Motor neuron (in vitro differentiated cells): ENCODE results near the gene TFG. TPM values are rescaled to one million over a fixed set of nuclear protein-coding genes. Genes with fewer than 3 reads are reported as not detected.
A peak's percentile ranks its signal among the peaks of the same experiment; 100 is the strongest.

Experiments
- ATAC-seq, 8 experiments: fragments of 200-7000 bp; cut with Tn5 transposase; replicated peaks in 6 of 8; 2 replicates each; pipeline ENCODE4 v1.8.0; 2021; ENCODE audit warnings: mild to moderate bottlenecking in 8 of 8, moderate library complexity in 8 of 8
- H3K27ac ChIP-seq, 2 donors: fragments of 250-450 bp; sonication (Bioruptor Pico); 2 replicates each; pipeline ENCODE4 v1.9.0; 2021; ENCODE audit warnings: antibody characterized with exemption in 2 of 2, mild to moderate bottlenecking in 2 of 2, moderate library complexity in 1 of 2
- H3K4me1 ChIP-seq, 2 donors: fragments of 250-450 bp; sonication (Bioruptor Pico); replicated peaks in 1 of 2; 2 replicates each; pipeline ENCODE4 v1.6.1; 2021; ENCODE audit warnings: antibody characterized with exemption in 2 of 2, mild to moderate bottlenecking in 2 of 2, moderate library complexity in 1 of 2
- H3K4me3 ChIP-seq, 5 donors: fragments of 250-450 bp; sonication (Bioruptor Pico); 2 replicates each; pipeline ENCODE4 v1.9.0; 2021; ENCODE audit warnings: antibody characterized with exemption in 5 of 5, mild to moderate bottlenecking in 5 of 5, moderate library complexity in 4 of 5
- WGBS, 10 experiments: fragments of 450-650 bp; shearing (Covaris generic); methylation state at CpG; one replicate each; pipeline ENCODE4 v1.0.0; 2022; 5-methylcytosine and 5-hydroxymethylcytosine counted together
- in situ Hi-C, 9 experiments: fragments of 400-800 bp; cut with MboI; loops; one replicate each; pipeline ENCODE4 v1.15.0; 2021; ENCODE audit warnings: low sequenced_read_pairs in 9 of 9, low pct_unique_long_range_greater_than_20kb in 2 of 9; ENCODE audit not compliant: unreplicated experiment in 9 of 9
- total RNA-seq, 8 experiments: library from RNA; unstranded; fragments of 300-600 nt; gene quantifications; 2 replicates each; pipeline versions ENCODE4 v1.2.3 to v1.2.4, GENCODE V29; 2022

TFG gene
- total RNA-seq, 8 experiments from 2014 or later = 61.0 to 134 (median 99.2) TPM

GRCh38 chr3:100765437-100765975 is 56.2 kb downstream of the TFG start:
- Histone ChIP-seq H3K27ac (no peak overlapping the region), H3K4me1 (no peaks in the 10 kb centered on the region), H3K4me3 (no peak overlapping the region)
- in situ Hi-C loops = loop anchor here in 1 of 9 experiments (25.0 kb wide), 1 partner anchor 422 kb away; no protein-coding TSS in a partner anchor
- no peak for ATAC-seq
- WGBS, 10 experiments = 38 to 100% (median 89%) methylated on average over 1 to 3 of the region's 3 CpGs

GRCh38 chr3:100766069-100766468 is 56.8 kb downstream of the TFG start:
- in situ Hi-C loops = loop anchor here in 1 of 9 experiments (25.0 kb wide), 1 partner anchor 421 kb away; no protein-coding TSS in a partner anchor
- WGBS, 10 experiments = 40 to 100% (median 78%) methylated on average over 1 to 2 of the region's 2 CpGs; no CpG with 5 or more reads in 1 of the 10 experiments
- Histone ChIP-seq H3K27ac (no peak overlapping the region), H3K4me1 (no peaks in the 10 kb centered on the region), H3K4me3 (no peak overlapping the region)
- ATAC-seq = no peak

- no peaks in the 10 kb centered on the region for H3K4me1 ChIP-seq
- ATAC-seq = no peak
- in situ Hi-C loops = loop anchor here in 1 of 9 experiments (25.0 kb wide), 1 partner anchor 418 kb away; no protein-coding TSS in a partner anchor
- 48 to 100% (median 70%) methylated on average over 1 to 3 of the region's 3 CpGs; no CpG with 5 or more reads in 2 of the 10 experiments for WGBS, 10 experiments
- no peak overlapping the region for H3K4me3 ChIP-seq
- no peak overlapping the region for H3K27ac ChIP-seq
Observed at GRCh38 chr3:100769693-100770092, 60.4 kb downstream of the TFG start.

- H3K4me3 ChIP-seq = no peak overlapping the region
- in situ Hi-C loops = loop anchor here in 1 of 9 experiments (25.0 kb wide), 1 partner anchor 313 kb away; no protein-coding TSS in a partner anchor
Observed at GRCh38 chr3:100775226-100775625, 65.9 kb downstream of the TFG start.

GRCh38 chr3:100775669-100776068 is 66.4 kb downstream of the TFG start:
- no peak for ATAC-seq
- Histone ChIP-seq H3K27ac (no peak overlapping the region), H3K4me1 (no peaks in the 10 kb centered on the region), H3K4me3 (no peak overlapping the region)
- in situ Hi-C loops = loop anchor here in 1 of 9 experiments (25.0 kb wide), 1 partner anchor 313 kb away; no protein-coding TSS in a partner anchor

More at GRCh38 chr3:100775226-100775625, 65.9 kb downstream of the TFG start:
- no peaks in the 10 kb centered on the region for H3K4me1 ChIP-seq
- H3K27ac ChIP-seq = no peak overlapping the region
- 85 to 100% (median 87%) methylated on average over 1 to 3 of the region's 3 CpGs; no CpG with 5 or more reads in 3 of the 10 experiments for WGBS, 10 experiments
- no peak for ATAC-seq

- in situ Hi-C loops = loop anchor here in 1 of 9 experiments (25.0 kb wide), 1 partner anchor 314 kb away; no protein-coding TSS in a partner anchor
- Histone ChIP-seq H3K4me3 (no peak overlapping the region), H3K27ac (no peak overlapping the region), H3K4me1 (no peaks in the 10 kb centered on the region)
- ATAC-seq = no peak
- WGBS, 10 experiments = 58 to 100% (median 96%) methylated on average over 1 to 2 of the region's 2 CpGs; no CpG with 5 or more reads in 5 of the 10 experiments
Observed at GRCh38 chr3:100776097-100776729, 66.9 kb downstream of the TFG start.

- no peak for ATAC-seq
- WGBS, 10 experiments = 60 to 80% (median 67%) methylated on average over 1 to 2 of the region's 2 CpGs; no CpG with 5 or more reads in 6 of the 10 experiments
- H3K4me1 ChIP-seq = no peaks in the 10 kb centered on the region
- in situ Hi-C loops = loop anchor here in 1 of 9 experiments (25.0 kb wide), 1 partner anchor 314 kb away; no protein-coding TSS in a partner anchor
- no peak overlapping the region for H3K27ac ChIP-seq
- H3K4me3 ChIP-seq = no peak overlapping the region
Observed at GRCh38 chr3:100776746-100777145, 67.5 kb downstream of the TFG start.

- Histone ChIP-seq H3K27ac (no peak overlapping the region), H3K4me3 (no peak overlapping the region), H3K4me1 (no peaks in the 10 kb centered on the region)
- in situ Hi-C loops = loop anchor here in 1 of 9 experiments (25.0 kb wide), 1 partner anchor 315 kb away; no protein-coding TSS in a partner anchor
- ATAC-seq = no peak
Observed at GRCh38 chr3:100777271-100777670, 68.0 kb downstream of the TFG start.

- in situ Hi-C loops = loop anchor here in 1 of 9 experiments (25.0 kb wide), 1 partner anchor 317 kb away; no protein-coding TSS in a partner anchor
- Histone ChIP-seq H3K4me1 (no peaks in the 10 kb centered on the region), H3K4me3 (no peak overlapping the region), H3K27ac (no peak overlapping the region)
- no peak for ATAC-seq
Observed at GRCh38 chr3:100779480-100779879, 70.2 kb downstream of the TFG start.

- ATAC-seq = no peak
- Histone ChIP-seq H3K4me1 (no peaks in the 10 kb centered on the region), H3K27ac (no peak overlapping the region), H3K4me3 (no peak overlapping the region)
- in situ Hi-C loops = loop anchor here in 1 of 9 experiments (25.0 kb wide), 1 partner anchor 318 kb away; no protein-coding TSS in a partner anchor
- 62 to 100% (median 84%) methylated on average over 1 to 2 of the region's 2 CpGs; no CpG with 5 or more reads in 2 of the 10 experiments for WGBS, 10 experiments
Observed at GRCh38 chr3:100780071-100780622, 70.9 kb downstream of the TFG start.

- no peak overlapping the region for H3K4me3 ChIP-seq
- 17 to 100% (median 51%) methylated on average over 1 to 2 of the region's 2 CpGs; no CpG with 5 or more reads in 4 of the 10 experiments for WGBS, 10 experiments
- no peak overlapping the region for H3K27ac ChIP-seq
- H3K4me1 ChIP-seq = no peaks in the 10 kb centered on the region
- in situ Hi-C loops = loop anchor here in 1 of 9 experiments (25.0 kb wide), 1 partner anchor 319 kb away; no protein-coding TSS in a partner anchor
- no peak for ATAC-seq
Observed at GRCh38 chr3:100781301-100781700, 72.0 kb downstream of the TFG start.

GRCh38 chr3:100782348-100782747 is 73.1 kb downstream of the TFG start:
- WGBS, 10 experiments = 31 to 71% (median 56%) methylated on average over 1 to 2 of the region's 2 CpGs; no CpG with 5 or more reads in 2 of the 10 experiments
- H3K4me1 ChIP-seq = no peaks in the 10 kb centered on the region
- no peak overlapping the region for H3K27ac ChIP-seq
- in situ Hi-C loops = loop anchor here in 1 of 9 experiments (25.0 kb wide), 1 partner anchor 320 kb away; no protein-coding TSS in a partner anchor
- peak in 1 of 8 experiments; percentile 48 for ATAC-seq
- H3K4me3 ChIP-seq = no peak overlapping the region

- WGBS, 10 experiments = 29 to 88% (median 67%) methylated on average over 1 to 2 of the region's 3 CpGs; no CpG with 5 or more reads in 1 of the 10 experiments
- H3K4me1 ChIP-seq = no peaks in the 10 kb centered on the region
- no peak overlapping the region for H3K27ac ChIP-seq
- in situ Hi-C loops = loop anchor here in 1 of 9 experiments (25.0 kb wide), 1 partner anchor 321 kb away; no protein-coding TSS in a partner anchor
- ATAC-seq = peak in 3 of 8 experiments; percentile 19 to 22 (median 20)
- no peak overlapping the region for H3K4me3 ChIP-seq
Observed at GRCh38 chr3:100782906-100783305, 73.6 kb downstream of the TFG start.
